WTC11 (cell line): ENCODE results near the gene GBF1. TPM values are rescaled to one million over a fixed set of nuclear protein-coding genes. Genes with fewer than 3 reads are reported as not detected.

ENCODE experiments used
- ATAC-seq: fragments of 200-7000 bp; cut with Tn5 transposase; 2 replicates; pipeline ENCODE4 v1.10.0; 2021; ENCODE audit warnings: mild to moderate bottlenecking, moderate library complexity
- CTCF ChIA-PET: fragments of 300-600 bp; sonication (Branson Sonifier 250); formaldehyde crosslinking; loops from one replicate; lab custom pipeline; 2021; ENCODE audit warnings: antibody characterized with exemption; lab: Charles Lee
- POLR2A ChIA-PET: fragments of 350-600 bp; sonication (Branson Sonifier 250); formaldehyde crosslinking; loops from one replicate; lab custom pipeline; 2021; ENCODE audit warnings: antibody characterized with exemption; lab: Charles Lee
- DNase-seq: peaks from one replicate; pipeline ENCODE4 v3.0.0; 2021; ENCODE audit warnings: low spot score
- H3K27ac Mint-ChIP-seq: 2 replicates; pipeline ENCODE4 v1.8.0; 2021; ENCODE audit warnings: mixed read lengths
- H3K27me3 Mint-ChIP-seq: 2 replicates; pipeline ENCODE4 v1.8.0; 2021; ENCODE audit warnings: low read depth, mild to moderate bottlenecking, moderate library complexity, mixed read lengths
- H3K36me3 Mint-ChIP-seq: 2 replicates; pipeline ENCODE4 v1.8.0; 2021; ENCODE audit warnings: mixed read lengths
- H3K4me1 Mint-ChIP-seq: 2 replicates; pipeline ENCODE4 v1.8.0; 2022; ENCODE audit warnings: mixed read lengths
- H3K4me3 Mint-ChIP-seq: 2 replicates; pipeline ENCODE4 v1.8.0; 2021; ENCODE audit warnings: mild to moderate bottlenecking, moderate library complexity, mixed read lengths
- H3K9me3 Mint-ChIP-seq: 2 replicates; pipeline ENCODE4 v1.8.0; 2021; ENCODE audit warnings: mixed read lengths
- ATF1 ChIP-seq: sonication (generic); formaldehyde crosslinking; IDR thresholded peaks from 2 replicates; pipeline ENCODE4 v1.8.1; 2023; ENCODE audit warnings: mild to moderate bottlenecking, moderate library complexity, missing genetic modification reagents
- CBFB ChIP-seq: sonication (generic); formaldehyde crosslinking; IDR thresholded peaks from 2 replicates; pipeline ENCODE4 v1.8.1; 2022; ENCODE audit warnings: mild to moderate bottlenecking, low read depth, missing genetic modification reagents
- CREB1 ChIP-seq: sonication (generic); formaldehyde crosslinking; IDR thresholded peaks from 2 replicates; pipeline ENCODE4 v1.8.0; 2023; ENCODE audit warnings: mild to moderate bottlenecking, missing genetic modification reagents
- CREM ChIP-seq: sonication (generic); formaldehyde crosslinking; IDR thresholded peaks from 2 replicates; pipeline ENCODE4 v1.8.1; 2022; ENCODE audit warnings: mild to moderate bottlenecking, missing genetic modification reagents, moderate library complexity
- FOXP1 ChIP-seq: sonication (generic); formaldehyde crosslinking; IDR thresholded peaks from 2 replicates; pipeline ENCODE4 v1.8.0; 2022; ENCODE audit warnings: missing genetic modification reagents, mild to moderate bottlenecking, moderate library complexity, borderline replicate concordance
- MYBL2 ChIP-seq: sonication (generic); formaldehyde crosslinking; IDR thresholded peaks from 2 replicates; pipeline ENCODE4 v1.8.1; 2023; ENCODE audit warnings: mild to moderate bottlenecking, moderate library complexity, missing genetic modification reagents
- NFATC4 ChIP-seq: fragments of 250-450 bp; sonication (Bioruptor Pico); IDR thresholded peaks from 2 replicates; pipeline ENCODE4 v1.9.0; 2021; ENCODE audit warnings: mild to moderate bottlenecking
- NR3C1 ChIP-seq: sonication (generic); formaldehyde crosslinking; conservative IDR thresholded peaks from 2 replicates; pipeline ENCODE4 v1.8.1; 2023; ENCODE audit warnings: low read depth, mild to moderate bottlenecking, missing genetic modification reagents
- OVOL2 ChIP-seq: fragments of 250-450 bp; sonication (Bioruptor Pico); IDR thresholded peaks from 2 replicates; pipeline ENCODE4 v1.9.0; 2021; ENCODE audit warnings: mild to moderate bottlenecking, borderline replicate concordance
- PRRX2 ChIP-seq: fragments of 250-450 bp; sonication (Bioruptor Pico); IDR thresholded peaks from 2 replicates; pipeline ENCODE4 v1.8.0; 2021; ENCODE audit warnings: mild to moderate bottlenecking
- SMAD4 ChIP-seq: sonication (generic); formaldehyde crosslinking; IDR thresholded peaks from 2 replicates; pipeline ENCODE4 v1.8.0; 2022; ENCODE audit warnings: mild to moderate bottlenecking, missing genetic modification reagents
- SOX15 ChIP-seq: fragments of 250-450 bp; sonication (Bioruptor Pico); IDR thresholded peaks from 2 replicates; pipeline ENCODE4 v1.9.0; 2021; ENCODE audit warnings: mild to moderate bottlenecking
- TCF7 ChIP-seq: sonication (generic); formaldehyde crosslinking; IDR thresholded peaks from 2 replicates; pipeline ENCODE4 v1.8.0; 2022; ENCODE audit warnings: mild to moderate bottlenecking, low read depth, missing genetic modification reagents, moderate library complexity
- TEAD1 ChIP-seq: sonication (generic); formaldehyde crosslinking; IDR thresholded peaks from 2 replicates; pipeline ENCODE4 v1.8.0; 2022; ENCODE audit warnings: mild to moderate bottlenecking, missing genetic modification reagents
- ZNF121 ChIP-seq: sonication (generic); formaldehyde crosslinking; IDR thresholded peaks from 2 replicates; pipeline ENCODE4 v1.8.0; 2023; ENCODE audit warnings: missing genetic modification reagents
- ZNF396 ChIP-seq: fragments of 250-450 bp; sonication (Bioruptor Pico); IDR thresholded peaks from 2 replicates; pipeline ENCODE4 v1.8.0; 2021; ENCODE audit warnings: mild to moderate bottlenecking, moderate library complexity, borderline replicate concordance
- total RNA-seq: library from RNA; stranded (reverse); gene quantifications from 3 replicates; pipeline ENCODE4 v1.2.3, GENCODE V29; 2021
- TF ChIP-seq, protein P1 (sequence below): sonication (generic); formaldehyde crosslinking; IDR thresholded peaks from 2 replicates; pipeline ENCODE4 v1.8.1; 2022; ENCODE audit warnings: missing genetic modification reagents, borderline replicate concordance
- TF ChIP-seq, protein P2 (sequence below): sonication (generic); formaldehyde crosslinking; IDR thresholded peaks from 2 replicates; pipeline ENCODE4 v1.8.1; 2022; ENCODE audit warnings: mild to moderate bottlenecking, moderate library complexity, missing genetic modification reagents
- TF ChIP-seq, protein P3 (sequence below): sonication (generic); formaldehyde crosslinking; conservative IDR thresholded peaks from 2 replicates; pipeline ENCODE4 v1.8.1; 2023; ENCODE audit warnings: mild to moderate bottlenecking, low read depth, missing genetic modification reagents, moderate library complexity
- TF ChIP-seq, protein P4 (sequence below): fragments of 250-450 bp; sonication (Bioruptor Pico); IDR thresholded peaks from 2 replicates; pipeline ENCODE4 v1.9.0; 2021; ENCODE audit warnings: mild to moderate bottlenecking
- TF ChIP-seq, protein P5 (sequence below): fragments of 200-600 bp; IDR thresholded peaks from 2 replicates; pipeline ENCODE4 v1.8.0; 2022; ENCODE audit warnings: antibody characterized with exemption
- TF ChIP-seq, protein P6 (sequence below): sonication (generic); formaldehyde crosslinking; IDR thresholded peaks from 2 replicates; pipeline ENCODE4 v1.8.0; 2023; ENCODE audit warnings: missing genetic modification reagents, mild to moderate bottlenecking, borderline replicate concordance

GBF1 gene
- total RNA-seq, 1 experiment from 2014 or later = 32.4 TPM

DNA sequence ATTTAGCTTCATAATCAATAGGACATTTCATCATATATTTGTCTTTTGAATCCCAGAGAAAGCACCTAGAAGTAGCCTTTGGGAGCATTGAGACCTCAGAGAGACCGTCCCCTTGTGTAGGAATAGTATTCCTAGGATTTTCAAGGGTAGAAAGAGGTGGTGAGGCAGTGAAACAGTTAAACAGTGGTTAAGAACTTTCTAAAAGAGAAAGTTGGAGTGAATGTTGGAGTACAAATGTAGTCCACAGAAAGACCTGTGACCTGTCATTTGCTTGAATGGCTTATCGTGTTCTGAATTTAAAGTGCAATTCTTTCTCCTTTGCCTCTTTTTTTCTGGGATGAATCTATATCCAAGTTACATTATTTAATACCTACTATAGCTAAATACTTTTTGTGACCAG lies 30.0 kb downstream of the GBF1 start:
- ChIA-PET POLR2A (no interaction called here), CTCF (interaction anchor here (1.5 to 5.4 kb wide), 2 partner anchors 45 to 77 kb away, joined by 5 to 26 read pairs; no protein-coding TSS in a partner anchor)
- no peak overlapping the region for H3K27ac Mint-ChIP-seq
- no peak for TF ChIP-seq PRRX2
- no peak for TF ChIP-seq OVOL2 (CRISPR knock-in tag)
- TF ChIP-seq FOXP1 (CRISPR knock-in tag) = no peak
- TF ChIP-seq, protein P1, sequence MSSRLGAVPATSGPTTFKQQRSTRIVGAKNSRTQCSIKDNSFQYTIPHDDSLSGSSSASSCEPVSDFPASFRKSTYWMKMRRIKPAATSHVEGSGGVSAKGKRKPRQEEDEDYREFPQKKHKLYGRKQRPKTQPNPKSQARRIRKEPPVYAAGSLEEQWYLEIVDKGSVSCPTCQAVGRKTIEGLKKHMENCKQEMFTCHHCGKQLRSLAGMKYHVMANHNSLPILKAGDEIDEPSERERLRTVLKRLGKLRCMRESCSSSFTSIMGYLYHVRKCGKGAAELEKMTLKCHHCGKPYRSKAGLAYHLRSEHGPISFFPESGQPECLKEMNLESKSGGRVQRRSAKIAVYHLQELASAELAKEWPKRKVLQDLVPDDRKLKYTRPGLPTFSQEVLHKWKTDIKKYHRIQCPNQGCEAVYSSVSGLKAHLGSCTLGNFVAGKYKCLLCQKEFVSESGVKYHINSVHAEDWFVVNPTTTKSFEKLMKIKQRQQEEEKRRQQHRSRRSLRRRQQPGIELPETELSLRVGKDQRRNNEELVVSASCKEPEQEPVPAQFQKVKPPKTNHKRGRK = no peak
- TF ChIP-seq, protein P2, sequence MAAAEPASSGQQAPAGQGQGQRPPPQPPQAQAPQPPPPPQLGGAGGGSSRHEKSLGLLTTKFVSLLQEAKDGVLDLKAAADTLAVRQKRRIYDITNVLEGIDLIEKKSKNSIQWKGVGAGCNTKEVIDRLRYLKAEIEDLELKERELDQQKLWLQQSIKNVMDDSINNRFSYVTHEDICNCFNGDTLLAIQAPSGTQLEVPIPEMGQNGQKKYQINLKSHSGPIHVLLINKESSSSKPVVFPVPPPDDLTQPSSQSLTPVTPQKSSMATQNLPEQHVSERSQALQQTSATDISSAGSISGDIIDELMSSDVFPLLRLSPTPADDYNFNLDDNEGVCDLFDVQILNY (CRISPR knock-in tag) = no peak
- TF ChIP-seq ZNF396 = no peak
- no peak for TF ChIP-seq CREB1
- TF ChIP-seq, protein P3, sequence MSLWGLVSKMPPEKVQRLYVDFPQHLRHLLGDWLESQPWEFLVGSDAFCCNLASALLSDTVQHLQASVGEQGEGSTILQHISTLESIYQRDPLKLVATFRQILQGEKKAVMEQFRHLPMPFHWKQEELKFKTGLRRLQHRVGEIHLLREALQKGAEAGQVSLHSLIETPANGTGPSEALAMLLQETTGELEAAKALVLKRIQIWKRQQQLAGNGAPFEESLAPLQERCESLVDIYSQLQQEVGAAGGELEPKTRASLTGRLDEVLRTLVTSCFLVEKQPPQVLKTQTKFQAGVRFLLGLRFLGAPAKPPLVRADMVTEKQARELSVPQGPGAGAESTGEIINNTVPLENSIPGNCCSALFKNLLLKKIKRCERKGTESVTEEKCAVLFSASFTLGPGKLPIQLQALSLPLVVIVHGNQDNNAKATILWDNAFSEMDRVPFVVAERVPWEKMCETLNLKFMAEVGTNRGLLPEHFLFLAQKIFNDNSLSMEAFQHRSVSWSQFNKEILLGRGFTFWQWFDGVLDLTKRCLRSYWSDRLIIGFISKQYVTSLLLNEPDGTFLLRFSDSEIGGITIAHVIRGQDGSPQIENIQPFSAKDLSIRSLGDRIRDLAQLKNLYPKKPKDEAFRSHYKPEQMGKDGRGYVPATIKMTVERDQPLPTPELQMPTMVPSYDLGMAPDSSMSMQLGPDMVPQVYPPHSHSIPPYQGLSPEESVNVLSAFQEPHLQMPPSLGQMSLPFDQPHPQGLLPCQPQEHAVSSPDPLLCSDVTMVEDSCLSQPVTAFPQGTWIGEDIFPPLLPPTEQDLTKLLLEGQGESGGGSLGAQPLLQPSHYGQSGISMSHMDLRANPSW = no peak
- TF ChIP-seq TCF7 = no peak
- no peak for TF ChIP-seq ATF1 (CRISPR knock-in tag)
- TF ChIP-seq SOX15 (CRISPR knock-in tag) = no peak
- no peak for TF ChIP-seq SMAD4 (CRISPR knock-in tag)
- no peak for TF ChIP-seq MYBL2 (CRISPR knock-in tag)
- TF ChIP-seq, protein P4, sequence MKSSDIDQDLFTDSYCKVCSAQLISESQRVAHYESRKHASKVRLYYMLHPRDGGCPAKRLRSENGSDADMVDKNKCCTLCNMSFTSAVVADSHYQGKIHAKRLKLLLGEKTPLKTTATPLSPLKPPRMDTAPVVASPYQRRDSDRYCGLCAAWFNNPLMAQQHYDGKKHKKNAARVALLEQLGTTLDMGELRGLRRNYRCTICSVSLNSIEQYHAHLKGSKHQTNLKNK = no peak
- no peak for TF ChIP-seq ZNF121 (CRISPR knock-in tag)
- H3K36me3 Mint-ChIP-seq = no peaks in the 10 kb centered on the region
- no peaks in the 10 kb centered on the region for H3K4me1 Mint-ChIP-seq
- DNase-seq (no peak), ATAC-seq (no peak)
- H3K9me3 Mint-ChIP-seq = no peaks in the 10 kb centered on the region
- no peaks in the 10 kb centered on the region for H3K27me3 Mint-ChIP-seq
- no peak overlapping the region for H3K4me3 Mint-ChIP-seq

DNA sequence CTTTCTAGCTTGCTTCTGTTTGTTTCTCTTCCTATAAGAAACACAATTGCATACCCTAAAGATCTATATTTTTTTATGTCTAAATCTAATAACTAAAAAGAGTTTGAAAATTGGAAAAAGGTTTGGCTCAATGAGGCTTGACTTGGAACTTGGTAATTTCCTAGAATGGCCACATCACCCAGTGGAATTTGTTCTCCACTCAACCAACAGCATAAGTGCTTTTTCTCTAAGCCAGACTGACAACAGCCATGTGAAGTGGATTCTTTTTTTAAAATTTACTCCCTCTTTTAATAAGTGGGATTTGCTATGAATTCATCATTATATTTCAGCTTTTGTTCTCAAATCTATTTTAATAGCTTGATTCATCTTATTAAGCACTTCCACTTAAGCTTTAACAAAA lies 33.8 kb downstream of the GBF1 start:
- ChIA-PET CTCF (interaction anchor here (0.8 to 1.0 kb wide), 3 partner anchors 68 to 305 kb away, joined by 3 to 4 read pairs (median 3); no protein-coding TSS in a partner anchor), POLR2A (interaction anchor here (0.7 kb wide), 1 partner anchor 423 kb away, joined by 4 read pairs; no protein-coding TSS in a partner anchor)
- H3K27me3 Mint-ChIP-seq = no peaks in the 10 kb centered on the region
- no peak for ATAC-seq
- H3K27ac Mint-ChIP-seq = no peak overlapping the region
- H3K36me3 Mint-ChIP-seq = no peaks in the 10 kb centered on the region
- no peaks in the 10 kb centered on the region for H3K9me3 Mint-ChIP-seq
- H3K4me3 Mint-ChIP-seq = no peak overlapping the region
- TF ChIP-seq CREM = no peak
- no peak for TF ChIP-seq NFATC4 (CRISPR knock-in tag)
- no peaks in the 10 kb centered on the region for H3K4me1 Mint-ChIP-seq
- no peak for DNase-seq

DNA sequence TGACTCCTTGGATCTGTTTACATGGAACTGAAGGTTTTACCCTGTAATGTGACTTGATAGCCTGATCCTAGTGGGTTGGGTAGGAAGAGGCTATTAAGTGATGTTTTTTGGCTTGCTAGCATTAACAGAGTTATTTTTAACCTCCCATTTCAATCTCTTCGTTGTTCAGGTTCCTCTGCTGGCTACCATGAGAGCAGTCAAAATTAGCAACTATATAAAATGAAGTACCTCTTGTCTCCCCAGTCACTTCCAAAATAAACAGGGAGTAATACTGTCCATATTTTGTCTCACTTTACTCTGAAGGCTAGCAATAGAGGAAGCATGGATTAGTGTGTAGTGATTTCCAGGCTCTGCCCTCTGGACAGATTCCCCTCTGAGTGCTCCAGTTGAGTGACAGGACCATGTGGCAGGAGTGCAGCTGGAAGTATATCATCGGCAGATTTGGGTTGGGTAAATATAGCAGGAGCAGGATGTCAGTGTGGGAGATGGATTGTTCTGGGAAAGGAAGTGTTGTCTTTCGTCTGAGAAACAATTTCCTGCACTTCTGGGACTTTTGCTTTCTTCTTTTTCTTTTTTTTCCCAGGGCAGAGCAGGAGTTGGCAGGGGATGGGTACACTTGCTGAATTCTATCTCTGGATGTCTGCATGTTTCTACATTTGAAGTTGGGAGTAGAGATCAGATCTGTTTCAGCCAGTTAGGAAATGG lies 35.2 kb downstream of the GBF1 start:
- ATAC-seq (no peak), DNase-seq (no peak)
- ChIA-PET CTCF (no interaction called here), POLR2A (no interaction called here)
- TF ChIP-seq OVOL2 (CRISPR knock-in tag) (no peak), TEAD1 (CRISPR knock-in tag) (no peak), NR3C1 (CRISPR knock-in tag) (no peak), CBFB (no peak), FOXP1 (CRISPR knock-in tag) (no peak)
- TF ChIP-seq, protein P5, sequence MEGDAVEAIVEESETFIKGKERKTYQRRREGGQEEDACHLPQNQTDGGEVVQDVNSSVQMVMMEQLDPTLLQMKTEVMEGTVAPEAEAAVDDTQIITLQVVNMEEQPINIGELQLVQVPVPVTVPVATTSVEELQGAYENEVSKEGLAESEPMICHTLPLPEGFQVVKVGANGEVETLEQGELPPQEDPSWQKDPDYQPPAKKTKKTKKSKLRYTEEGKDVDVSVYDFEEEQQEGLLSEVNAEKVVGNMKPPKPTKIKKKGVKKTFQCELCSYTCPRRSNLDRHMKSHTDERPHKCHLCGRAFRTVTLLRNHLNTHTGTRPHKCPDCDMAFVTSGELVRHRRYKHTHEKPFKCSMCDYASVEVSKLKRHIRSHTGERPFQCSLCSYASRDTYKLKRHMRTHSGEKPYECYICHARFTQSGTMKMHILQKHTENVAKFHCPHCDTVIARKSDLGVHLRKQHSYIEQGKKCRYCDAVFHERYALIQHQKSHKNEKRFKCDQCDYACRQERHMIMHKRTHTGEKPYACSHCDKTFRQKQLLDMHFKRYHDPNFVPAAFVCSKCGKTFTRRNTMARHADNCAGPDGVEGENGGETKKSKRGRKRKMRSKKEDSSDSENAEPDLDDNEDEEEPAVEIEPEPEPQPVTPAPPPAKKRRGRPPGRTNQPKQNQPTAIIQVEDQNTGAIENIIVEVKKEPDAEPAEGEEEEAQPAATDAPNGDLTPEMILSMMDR = no peak
- TF ChIP-seq, protein P6, sequence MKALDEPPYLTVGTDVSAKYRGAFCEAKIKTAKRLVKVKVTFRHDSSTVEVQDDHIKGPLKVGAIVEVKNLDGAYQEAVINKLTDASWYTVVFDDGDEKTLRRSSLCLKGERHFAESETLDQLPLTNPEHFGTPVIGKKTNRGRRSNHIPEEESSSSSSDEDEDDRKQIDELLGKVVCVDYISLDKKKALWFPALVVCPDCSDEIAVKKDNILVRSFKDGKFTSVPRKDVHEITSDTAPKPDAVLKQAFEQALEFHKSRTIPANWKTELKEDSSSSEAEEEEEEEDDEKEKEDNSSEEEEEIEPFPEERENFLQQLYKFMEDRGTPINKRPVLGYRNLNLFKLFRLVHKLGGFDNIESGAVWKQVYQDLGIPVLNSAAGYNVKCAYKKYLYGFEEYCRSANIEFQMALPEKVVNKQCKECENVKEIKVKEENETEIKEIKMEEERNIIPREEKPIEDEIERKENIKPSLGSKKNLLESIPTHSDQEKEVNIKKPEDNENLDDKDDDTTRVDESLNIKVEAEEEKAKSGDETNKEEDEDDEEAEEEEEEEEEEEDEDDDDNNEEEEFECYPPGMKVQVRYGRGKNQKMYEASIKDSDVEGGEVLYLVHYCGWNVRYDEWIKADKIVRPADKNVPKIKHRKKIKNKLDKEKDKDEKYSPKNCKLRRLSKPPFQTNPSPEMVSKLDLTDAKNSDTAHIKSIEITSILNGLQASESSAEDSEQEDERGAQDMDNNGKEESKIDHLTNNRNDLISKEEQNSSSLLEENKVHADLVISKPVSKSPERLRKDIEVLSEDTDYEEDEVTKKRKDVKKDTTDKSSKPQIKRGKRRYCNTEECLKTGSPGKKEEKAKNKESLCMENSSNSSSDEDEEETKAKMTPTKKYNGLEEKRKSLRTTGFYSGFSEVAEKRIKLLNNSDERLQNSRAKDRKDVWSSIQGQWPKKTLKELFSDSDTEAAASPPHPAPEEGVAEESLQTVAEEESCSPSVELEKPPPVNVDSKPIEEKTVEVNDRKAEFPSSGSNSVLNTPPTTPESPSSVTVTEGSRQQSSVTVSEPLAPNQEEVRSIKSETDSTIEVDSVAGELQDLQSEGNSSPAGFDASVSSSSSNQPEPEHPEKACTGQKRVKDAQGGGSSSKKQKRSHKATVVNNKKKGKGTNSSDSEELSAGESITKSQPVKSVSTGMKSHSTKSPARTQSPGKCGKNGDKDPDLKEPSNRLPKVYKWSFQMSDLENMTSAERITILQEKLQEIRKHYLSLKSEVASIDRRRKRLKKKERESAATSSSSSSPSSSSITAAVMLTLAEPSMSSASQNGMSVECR (CRISPR knock-in tag) = no peak
- Mint-ChIP-seq H3K36me3 (no peaks in the 10 kb centered on the region), H3K27me3 (no peaks in the 10 kb centered on the region), H3K4me1 (no peaks in the 10 kb centered on the region), H3K9me3 (no peaks in the 10 kb centered on the region), H3K27ac (no peak overlapping the region), H3K4me3 (no peak overlapping the region)
